ENCODE data around the gene SETD9.
A peak's percentile ranks its signal among the peaks of the same experiment; 100 is the strongest.

The SETD9 gene

GRCh38 chr5:56909294-56910209, at the start of gene SETD9:
Gene SETD9, plus strand, starts transcription at chr5:56909596. Its CDS starts 50 bp downstream, at chr5:56909646.
- DNase-seq (ENCODE audit: low read depth in 2 of 3, low spot score in 1 of 3), result peak; percentile 85 to 97 (median 88)

- no peak for DNase-seq (ENCODE audit: low read depth in 2 of 3, low spot score in 1 of 3)
Measured at GRCh38 chr5:56861893-56862485, 47.4 kb upstream of the SETD9 start.

GRCh38 chr5:56862909-56863308, 46.5 kb upstream of the SETD9 start:
- no peak for DNase-seq (ENCODE audit: low read depth in 2 of 3, low spot score in 1 of 3)

- no peak for DNase-seq (ENCODE audit: low read depth in 2 of 3, low spot score in 1 of 3)
Measured at GRCh38 chr5:56871777-56872176, 37.6 kb upstream of the SETD9 start.

GRCh38 chr5:56873056-56873455, 36.3 kb upstream of the SETD9 start:
- DNase-seq (ENCODE audit: low read depth in 2 of 3, low spot score in 1 of 3), result no peak

- no peak for DNase-seq (ENCODE audit: low read depth in 2 of 3, low spot score in 1 of 3)
Measured at GRCh38 chr5:56876327-56876726, 33.1 kb upstream of the SETD9 start.

GRCh38 chr5:56881571-56881970, 27.8 kb upstream of the SETD9 start:
- no peak for DNase-seq (ENCODE audit: low read depth in 2 of 3, low spot score in 1 of 3)

- DNase-seq (ENCODE audit: low read depth in 2 of 3, low spot score in 1 of 3), result no peak
Measured at GRCh38 chr5:56893251-56893951, 16.0 kb upstream of the SETD9 start.

- DNase-seq (ENCODE audit: low read depth in 2 of 3, low spot score in 1 of 3), result no peak
Measured at GRCh38 chr5:56896763-56897162, 12.6 kb upstream of the SETD9 start.

GRCh38 chr5:56898213-56898612, 11.2 kb upstream of the SETD9 start:
- DNase-seq (ENCODE audit: low read depth in 2 of 3, low spot score in 1 of 3), result no peak

- DNase-seq (ENCODE audit: low read depth in 2 of 3, low spot score in 1 of 3), result no peak
Measured at GRCh38 chr5:56900395-56900794, 9.0 kb upstream of the SETD9 start.

GRCh38 chr5:56900858-56901578, 8.4 kb upstream of the SETD9 start:
- peak in 1 of 3 donors; percentile 55 for DNase-seq (ENCODE audit: low read depth in 2 of 3, low spot score in 1 of 3)

GRCh38 chr5:56908942-56909293, 478 bp upstream of the SETD9 start:
- no peak for DNase-seq (ENCODE audit: low read depth in 2 of 3, low spot score in 1 of 3)

- DNase-seq (ENCODE audit: low read depth in 2 of 3, low spot score in 1 of 3), result peak in 1 of 3 donors; percentile 23
Measured at GRCh38 chr5:56910210-56910965, 992 bp downstream of the SETD9 start.

- no peak for DNase-seq (ENCODE audit: low read depth in 2 of 3, low spot score in 1 of 3)
Measured at GRCh38 chr5:56913766-56914165, 4.4 kb downstream of the SETD9 start.

- no peak for DNase-seq (ENCODE audit: low read depth in 2 of 3, low spot score in 1 of 3)
Measured at GRCh38 chr5:56914678-56915077, 5.3 kb downstream of the SETD9 start.

- no peak for DNase-seq (ENCODE audit: low read depth in 2 of 3, low spot score in 1 of 3)
Measured at GRCh38 chr5:56917534-56917933, 8.1 kb downstream of the SETD9 start.

GRCh38 chr5:56918054-56918453, 8.7 kb downstream of the SETD9 start:
- no peak for DNase-seq (ENCODE audit: low read depth in 2 of 3, low spot score in 1 of 3)

GRCh38 chr5:56919942-56920662, 10.7 kb downstream of the SETD9 start:
- no peak for DNase-seq (ENCODE audit: low read depth in 2 of 3, low spot score in 1 of 3)

GRCh38 chr5:56922922-56923321, 13.5 kb downstream of the SETD9 start:
- DNase-seq (ENCODE audit: low read depth in 2 of 3, low spot score in 1 of 3), result no peak
